ACHN (cell line): Measurements from ENCODE around the gene MRPL42.
"Not testable (repeated sequence)": the region's sequence is repeated elsewhere in the genome, so short reads cannot be mapped to it uniquely, and the experiment has no call there.

Experiments used
- DNase-seq: peaks from one replicate; pipeline ENCODE4 v3.0.0-alpha.2; 2015
- in situ Hi-C: cut with HindIII; loops from 2 replicates; pipeline ENCODE4 v1.10.0; 2017; ENCODE audit warnings: low sequenced_read_pairs, low pct_ligation_motif_present, low pct_unique_long_range_greater_than_20kb

The MRPL42 gene

DNA sequence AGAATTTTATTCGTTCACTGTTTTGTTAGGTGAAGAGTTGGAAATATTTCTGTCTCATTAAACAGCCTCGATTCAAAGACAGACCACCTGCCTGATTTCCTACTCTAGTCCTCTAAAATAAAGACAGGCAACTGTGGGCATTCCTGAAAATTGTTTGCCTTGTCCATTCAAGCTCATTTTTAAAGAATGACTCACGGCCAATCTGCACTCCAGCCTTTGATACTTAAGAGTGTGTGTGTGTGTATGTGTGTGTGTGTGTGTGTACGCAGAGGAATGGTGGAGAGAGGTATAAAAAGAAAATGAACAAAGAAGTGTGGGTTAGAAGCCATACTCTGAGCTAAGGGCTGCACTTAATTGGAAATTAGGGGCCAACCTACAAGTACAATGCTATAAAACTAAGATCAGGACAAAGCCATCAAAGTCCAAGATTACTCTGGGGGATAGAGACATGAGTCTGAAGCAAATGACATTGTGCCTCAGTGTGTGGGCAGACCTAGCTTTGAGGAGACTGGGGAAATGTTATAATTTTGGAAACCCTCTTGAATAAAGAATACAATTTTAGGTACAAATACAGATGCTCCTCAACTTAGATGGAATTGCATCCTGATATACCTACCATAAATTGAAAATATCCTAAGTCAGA lies 59.6 kb downstream of the MRPL42 start:
- in situ Hi-C loops, result loop anchor here (25.0 kb wide), 1 partner anchor 585 kb away; no protein-coding TSS in a partner anchor
- DNase-seq, result peak; percentile 94

GRCh38 chr12:93530358-93530757 lies 63.0 kb downstream of the MRPL42 start:
- in situ Hi-C loops, result loop anchor here (25.0 kb wide), 1 partner anchor 582 kb away; no protein-coding TSS in a partner anchor
- no peak for DNase-seq

- in situ Hi-C loops, result loop anchor here (25.0 kb wide), 1 partner anchor 579 kb away; no protein-coding TSS in a partner anchor
- no peak for DNase-seq
These were observed 66.0 kb downstream of the MRPL42 start for GRCh38 chr12:93533310-93533709.

GRCh38 chr12:93536111-93536765 lies 68.9 kb downstream of the MRPL42 start:
- no peak for DNase-seq
- in situ Hi-C loops, result loop anchor here (25.0 kb wide), 1 partner anchor 576 kb away; no protein-coding TSS in a partner anchor

- in situ Hi-C loops, result loop anchor here (25.0 kb wide), 1 partner anchor 575 kb away; no protein-coding TSS in a partner anchor
- no peak for DNase-seq
These were observed 69.6 kb downstream of the MRPL42 start for GRCh38 chr12:93536766-93537488.

DNA sequence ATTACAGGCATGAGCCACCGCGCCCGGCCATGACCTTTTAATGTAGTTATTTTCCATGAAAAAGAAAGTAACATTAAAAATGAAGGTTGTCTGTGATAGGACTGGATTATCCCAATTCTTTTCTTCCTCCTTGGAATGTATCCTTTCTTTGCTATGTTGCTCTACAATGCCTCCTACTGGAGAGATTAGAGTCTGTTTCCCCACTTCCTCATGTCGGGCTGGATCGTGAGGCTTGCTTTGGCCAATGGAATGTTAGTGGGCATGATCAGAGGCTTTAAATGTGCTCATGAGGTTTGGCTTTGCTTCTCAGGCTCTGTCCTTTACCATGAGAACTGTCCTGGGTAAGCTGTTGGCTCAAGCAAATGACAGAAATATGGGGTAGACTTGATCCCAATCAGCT lies 70.5 kb downstream of the MRPL42 start:
- in situ Hi-C loops, result loop anchor here (25.0 kb wide), 1 partner anchor 575 kb away; no protein-coding TSS in a partner anchor
- DNase-seq, result no peak

DNA sequence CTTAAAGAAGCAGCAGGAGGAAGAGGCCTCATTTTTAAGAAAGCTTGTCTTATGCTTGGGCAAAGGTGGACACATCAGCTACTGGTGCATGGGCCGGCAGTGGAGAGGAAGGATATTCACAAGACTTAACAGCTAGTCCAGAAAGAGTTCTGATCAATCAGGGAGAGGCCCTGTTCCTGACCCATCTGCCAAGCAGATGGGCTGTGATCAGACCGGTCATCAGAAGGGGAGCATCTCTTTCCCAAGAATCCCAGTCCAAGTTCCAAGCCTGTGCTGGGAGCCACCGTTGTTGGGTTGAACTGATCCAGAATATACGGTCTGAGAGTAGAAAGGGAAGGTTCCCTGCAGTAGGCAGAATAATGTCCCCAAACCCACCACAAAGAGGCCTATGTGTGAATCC lies 72.5 kb downstream of the MRPL42 start:
- in situ Hi-C loops, result loop anchor here (25.0 kb wide), 1 partner anchor 572 kb away; no protein-coding TSS in a partner anchor
- DNase-seq, result no peak

GRCh38 chr12:93540466-93540865 lies 73.2 kb downstream of the MRPL42 start:
- DNase-seq, result no peak
- in situ Hi-C loops, result loop anchor here (25.0 kb wide), 1 partner anchor 572 kb away; no protein-coding TSS in a partner anchor

GRCh38 chr12:93541578-93542225 lies 74.4 kb downstream of the MRPL42 start:
- in situ Hi-C loops, result loop anchor here (25.0 kb wide), 1 partner anchor 571 kb away; no protein-coding TSS in a partner anchor

GRCh38 chr12:93547778-93548177 lies 80.5 kb downstream of the MRPL42 start:
- in situ Hi-C loops, result loop anchor here (25.0 kb wide), 1 partner anchor 565 kb away; no protein-coding TSS in a partner anchor
- DNase-seq, result no peak

More at GRCh38 chr12:93541578-93542225, 74.4 kb downstream of the MRPL42 start:
- no peak for DNase-seq

DNA sequence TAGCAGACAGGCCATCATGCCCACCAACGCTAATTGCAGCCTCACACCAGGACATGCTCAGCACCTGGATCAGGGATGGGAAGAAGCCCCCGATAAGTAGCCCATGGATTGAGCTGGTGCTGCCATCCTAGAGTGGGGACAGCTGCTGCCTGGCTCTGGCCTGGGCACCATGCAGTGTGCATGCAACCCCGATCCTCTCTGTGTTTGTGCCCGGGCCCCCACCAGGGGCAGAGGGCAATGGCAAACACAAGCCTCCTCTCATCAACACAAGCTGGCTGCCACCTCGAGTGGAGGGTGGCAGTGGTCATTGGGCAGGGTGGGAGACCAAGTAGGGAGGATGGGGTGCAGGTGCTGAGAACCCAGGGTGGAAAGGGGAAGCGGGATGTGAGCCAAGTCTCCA lies 81.9 kb downstream of the MRPL42 start:
- in situ Hi-C loops, result loop anchor here (25.0 kb wide), 1 partner anchor 563 kb away; no protein-coding TSS in a partner anchor
- DNase-seq, result no peak

- in situ Hi-C loops, result no loop called here
- DNase-seq, result no peak
These were observed 83.7 kb downstream of the MRPL42 start for GRCh38 chr12:93550748-93551611.

- in situ Hi-C loops, result no loop called here
- no peak for DNase-seq
These were observed 85.1 kb downstream of the MRPL42 start for GRCh38 chr12:93552427-93552826.

DNA sequence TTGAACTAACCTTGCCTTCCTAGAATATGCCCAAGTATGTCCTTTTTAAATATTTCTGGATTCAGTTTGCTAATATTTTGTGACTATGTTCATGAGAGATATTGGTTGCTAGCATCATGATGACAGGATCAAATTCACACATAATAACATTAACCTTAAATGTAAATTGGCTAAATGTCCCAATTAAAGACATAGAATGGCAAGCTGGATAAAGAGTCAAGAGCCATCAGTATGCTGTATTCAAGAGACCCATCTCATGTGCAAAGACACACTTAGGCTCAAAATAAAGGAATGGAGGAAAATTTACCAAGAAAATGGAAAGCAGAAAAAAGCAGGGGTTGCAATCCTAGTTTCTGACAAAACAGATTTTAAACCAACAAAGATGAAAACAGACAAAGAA lies 90.6 kb downstream of the MRPL42 start:
- DNase-seq, in situ Hi-C loops: not testable (repeated sequence)

DNA sequence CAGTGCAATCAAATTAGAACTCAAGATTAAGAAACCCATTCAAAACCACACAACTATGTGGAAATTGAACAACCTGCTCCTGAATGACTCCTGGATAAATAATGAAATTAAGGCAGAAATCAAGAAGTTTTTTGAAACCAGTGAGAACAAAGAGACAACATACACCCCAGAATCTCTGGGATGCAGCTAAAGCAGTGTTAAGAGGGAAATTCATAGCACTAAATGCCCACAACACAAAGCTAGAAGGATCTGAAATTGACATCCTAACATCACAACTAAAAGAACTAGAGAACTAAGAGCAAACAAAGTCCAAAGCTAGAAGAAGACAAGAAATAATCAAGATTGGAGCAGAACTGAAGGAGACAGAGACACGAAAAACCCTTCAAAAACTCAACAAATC lies 91.4 kb downstream of the MRPL42 start:
- DNase-seq, in situ Hi-C loops: not testable (repeated sequence)

DNA sequence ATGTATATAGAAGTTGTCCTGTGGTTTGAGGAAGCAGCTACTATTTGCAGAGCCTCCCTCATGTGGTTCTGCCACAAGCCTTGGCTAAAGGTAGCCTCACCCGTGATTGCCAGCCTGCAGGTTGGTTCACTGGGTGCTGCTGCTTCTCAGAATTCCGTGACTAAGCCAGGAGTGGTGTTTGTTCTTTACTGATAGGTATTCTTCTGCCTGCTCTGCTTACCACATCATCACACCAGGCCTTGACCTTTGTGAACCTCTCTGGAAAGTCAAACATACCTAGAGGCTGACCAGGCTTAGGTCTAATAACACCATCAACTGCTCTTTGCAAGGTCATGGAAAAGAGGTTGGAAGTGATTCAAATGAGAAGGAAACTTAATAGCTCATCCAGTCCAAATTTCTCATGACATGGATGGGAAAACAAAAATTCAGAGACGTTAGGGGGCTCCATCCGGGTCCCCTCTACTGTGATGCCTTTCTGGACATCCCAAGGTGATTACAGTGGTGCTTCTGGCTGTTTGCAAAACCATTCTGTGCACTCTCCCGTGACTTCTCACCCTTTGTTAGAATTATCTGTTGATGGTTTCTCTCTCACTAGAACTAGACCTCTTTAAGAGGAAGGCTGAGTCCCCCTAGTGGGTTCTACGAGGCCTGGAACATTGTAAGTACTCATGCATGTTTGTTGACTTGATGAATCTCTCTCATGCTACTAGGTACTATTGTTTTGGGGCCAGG lies 96.7 kb downstream of the MRPL42 start:
- peak; percentile 45 for DNase-seq
- in situ Hi-C loops, result no loop called here

DNA sequence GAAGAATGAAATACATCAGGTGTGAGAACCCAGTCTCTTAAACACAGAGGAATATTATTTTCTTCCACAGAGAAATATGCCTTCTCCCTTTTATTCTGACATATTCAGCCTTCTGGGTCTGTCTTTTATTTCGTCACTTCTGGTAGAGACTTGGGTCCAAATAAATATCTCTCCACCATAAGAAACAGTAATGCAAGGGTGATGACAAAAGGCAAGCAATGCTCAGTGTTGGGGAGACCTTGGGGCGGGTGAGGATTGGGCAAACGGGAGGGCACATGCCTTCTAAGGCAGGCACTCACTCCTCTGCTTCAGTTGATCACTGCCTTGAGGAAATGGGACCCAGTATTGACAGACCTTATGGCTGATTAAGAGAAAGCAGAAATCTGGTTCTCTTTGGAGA lies 98.4 kb downstream of the MRPL42 start:
- in situ Hi-C loops, result no loop called here
- no peak for DNase-seq
